Right renal cortex interstitium (tissue), 3 donors: Measurements from ENCODE around the gene DCAF8. TPM values are rescaled to one million over a fixed set of nuclear protein-coding genes. Genes with fewer than 3 reads are reported as not detected.
A peak's percentile ranks its signal among the peaks of the same experiment; 100 is the strongest.

ENCODE experiments used
- DNase-seq, 3 donors: peaks; one replicate each; pipeline ENCODE4 v3.0.0-alpha.2; 2013; ENCODE audit warnings: low read depth in 3 of 3, low spot score in 2 of 3
- polyA plus RNA-seq, 3 donors: library from polyadenylated mRNA; unstranded; fragments of 120-200 nt; gene quantifications; one replicate each; pipeline ENCODE4 v1.2.1, GENCODE V29; 2013; ENCODE audit not compliant: insufficient read length in 3 of 3

The DCAF8 gene
- polyA plus RNA-seq, 3 donors, result 170 to 208 (median 184) TPM

DNA sequence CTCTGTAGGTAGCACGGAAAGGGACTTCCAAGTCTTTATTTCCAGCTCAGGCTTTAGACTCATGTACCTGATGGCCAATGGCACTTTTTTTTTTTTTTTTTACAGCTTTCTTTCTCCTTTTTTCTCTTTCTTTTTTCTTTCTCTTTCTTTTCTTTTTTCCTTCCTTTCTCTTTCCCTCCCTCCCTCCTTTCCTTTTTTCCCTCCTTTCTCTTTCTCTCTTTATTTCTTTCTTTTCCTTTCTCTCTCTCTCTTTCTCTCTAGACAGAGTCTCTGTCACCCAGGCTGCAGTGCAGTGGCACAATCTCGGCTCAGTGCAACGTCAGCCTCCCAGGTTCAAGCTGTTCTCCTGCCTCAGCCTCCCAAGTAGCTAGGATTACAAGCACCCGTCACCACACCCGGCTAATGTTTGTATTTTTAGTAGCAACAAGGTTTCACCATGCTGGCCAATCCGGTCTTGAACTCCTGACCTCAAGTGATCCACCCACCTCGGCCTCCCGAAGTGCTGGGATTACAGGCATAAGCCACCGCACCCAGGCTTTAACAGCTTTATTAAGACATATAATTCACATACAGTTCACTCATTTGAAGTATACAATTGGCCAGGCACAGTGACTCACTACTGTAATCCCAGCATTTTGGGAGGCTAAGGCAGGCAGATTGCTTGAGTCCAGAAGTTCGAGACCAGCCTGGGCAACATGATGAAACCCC lies 5.1 kb upstream of the DCAF8 start:
- DNase-seq, result no peak

- DNase-seq, result no peak
Measured at GRCh38 chr1:160264795-160265307, 2.5 kb upstream of the DCAF8 start.

DNA sequence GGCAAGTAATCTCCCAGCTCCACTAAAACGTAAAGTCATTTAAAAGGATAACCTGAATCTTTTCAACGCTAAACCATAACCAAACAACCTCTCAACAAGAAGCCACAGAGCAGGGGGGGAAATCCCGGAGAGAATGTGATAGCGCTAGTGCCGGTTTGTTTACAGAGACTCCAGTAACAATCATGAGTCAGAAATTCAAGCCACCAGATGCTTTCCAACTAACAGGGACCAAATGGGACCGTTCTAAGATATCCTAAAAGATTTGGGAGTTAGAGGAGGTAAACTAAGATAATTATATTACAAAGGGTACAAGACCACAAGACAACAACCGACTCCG lies 825 bp downstream of the DCAF8 start:
- DNase-seq, result peak; percentile 47 to 56 (median 47)

DNA sequence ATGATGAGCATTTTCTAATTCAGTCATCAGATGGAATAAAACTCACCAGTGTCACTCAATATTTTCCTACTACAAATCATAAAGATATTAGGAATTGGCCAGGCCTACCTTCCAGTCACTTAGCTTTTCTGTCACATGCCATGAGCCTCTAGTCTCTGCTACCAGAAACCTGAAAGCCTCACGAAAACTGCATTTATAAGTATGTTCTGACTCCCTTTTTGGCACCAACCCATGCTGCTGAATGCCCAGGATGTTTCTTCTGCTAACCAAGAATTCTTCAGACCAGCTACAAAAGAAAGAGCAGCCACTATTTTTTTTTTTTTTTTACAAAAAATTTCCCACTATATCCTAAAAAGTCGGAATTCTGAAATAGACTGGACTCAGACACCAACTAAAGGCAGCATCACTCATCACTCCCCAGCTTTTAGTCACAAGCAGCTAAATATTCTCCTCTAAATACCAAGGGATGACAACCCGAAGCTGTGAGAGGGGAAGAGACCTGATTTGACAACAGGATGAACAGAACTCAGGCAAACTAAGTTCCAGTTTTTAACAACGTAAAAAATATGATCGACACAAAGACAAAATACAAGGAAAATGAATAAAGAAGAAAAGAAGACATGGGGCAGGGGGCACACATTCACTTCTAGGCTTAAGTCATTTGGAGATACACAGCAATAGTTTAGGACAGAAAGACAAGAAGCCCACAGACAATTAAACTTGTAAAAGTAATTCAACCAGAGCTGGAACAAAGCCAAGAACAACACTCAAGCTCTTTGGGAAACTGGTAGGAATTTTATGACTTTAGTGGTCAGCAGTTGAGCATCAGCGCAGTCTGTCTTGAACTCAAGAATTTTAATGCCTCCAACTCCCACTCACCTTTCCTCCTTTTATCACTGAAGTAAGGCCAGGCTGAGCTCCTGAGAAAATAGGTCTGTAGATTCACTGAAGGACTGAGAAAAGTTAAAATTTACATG lies 1.7 kb downstream of the DCAF8 start:
- DNase-seq, result peak; percentile 88 to 93 (median 89)

- DNase-seq, result no peak
Measured at GRCh38 chr1:160258177-160258798, 4.1 kb downstream of the DCAF8 start.

DNA sequence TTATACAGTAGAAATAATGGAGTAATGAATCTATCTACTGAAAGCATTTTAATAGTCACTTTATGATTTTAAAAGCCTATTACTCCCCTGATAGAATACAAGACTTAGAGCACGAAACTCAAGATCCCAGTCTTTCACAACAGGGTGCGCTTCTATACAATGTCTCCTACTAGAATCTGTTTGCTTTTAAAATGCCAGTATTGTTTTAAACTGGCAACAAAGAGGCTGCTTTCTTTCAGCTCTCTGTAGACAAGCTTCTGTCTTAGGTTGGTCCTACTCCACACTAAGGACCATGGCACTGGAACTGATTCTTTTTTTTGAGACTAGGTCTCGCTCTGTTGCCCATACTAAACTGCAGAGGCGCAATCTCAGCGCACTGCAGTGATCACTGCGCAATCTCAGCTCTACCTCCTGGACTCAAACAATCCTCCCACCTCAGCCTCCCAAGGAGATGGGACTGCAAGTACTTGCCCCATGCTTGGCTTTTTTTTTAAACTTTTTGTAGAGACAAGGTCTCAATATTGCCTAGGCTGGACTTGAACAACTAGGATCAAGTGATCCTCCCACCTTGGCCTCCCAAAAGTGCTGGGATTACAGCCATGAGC lies 4.8 kb downstream of the DCAF8 start:
- DNase-seq, result no peak

GRCh38 chr1:160256396-160257046 lies 5.8 kb downstream of the DCAF8 start:
- DNase-seq, result no peak

GRCh38 chr1:160255781-160256300 lies 6.5 kb downstream of the DCAF8 start:
- DNase-seq, result no peak

DNA sequence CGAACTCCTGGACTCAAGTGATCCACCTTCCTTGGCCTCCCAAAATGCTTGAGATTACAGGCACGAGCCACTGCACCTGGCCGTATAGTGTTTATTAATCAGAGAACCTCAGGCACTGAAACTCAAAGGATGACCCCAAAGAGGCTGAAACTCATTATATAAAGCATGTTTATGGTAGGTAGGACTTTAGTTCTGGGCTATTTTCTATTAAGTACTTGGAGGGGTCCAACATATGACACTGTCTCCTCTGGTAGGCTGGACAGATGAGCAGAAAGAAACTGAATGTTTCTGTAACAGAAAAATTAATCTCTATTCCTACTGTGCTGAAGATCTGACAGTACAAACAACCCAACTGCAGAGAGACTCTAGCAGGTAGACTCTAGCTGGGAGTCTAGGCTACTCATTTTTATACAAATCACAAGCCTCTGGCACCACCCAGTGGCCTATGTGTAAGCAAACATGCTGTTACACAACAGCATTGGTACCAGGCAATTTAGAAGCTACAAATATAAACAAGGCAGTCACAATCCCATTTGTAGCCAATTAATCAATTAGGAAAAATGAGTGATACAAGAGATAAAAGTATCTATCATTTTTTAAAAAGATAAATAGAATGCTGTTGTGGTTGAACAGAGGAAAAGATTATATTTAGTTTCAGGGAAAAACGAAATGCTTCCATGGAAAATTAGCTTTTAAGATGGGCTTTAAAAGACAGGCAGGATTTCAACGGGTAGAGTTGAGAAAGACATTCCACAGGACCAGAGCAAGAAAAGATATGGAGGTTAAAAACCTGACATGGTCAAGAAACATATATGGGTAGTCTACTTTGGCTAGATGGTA lies 10.4 kb downstream of the DCAF8 start:
- DNase-seq, result peak; percentile 33 to 56 (median 54)

- no peak for DNase-seq
Measured at GRCh38 chr1:160251011-160251410, 11.3 kb downstream of the DCAF8 start.

GRCh38 chr1:160247053-160247452 lies 15.3 kb downstream of the DCAF8 start:
- DNase-seq, result no peak

DNA sequence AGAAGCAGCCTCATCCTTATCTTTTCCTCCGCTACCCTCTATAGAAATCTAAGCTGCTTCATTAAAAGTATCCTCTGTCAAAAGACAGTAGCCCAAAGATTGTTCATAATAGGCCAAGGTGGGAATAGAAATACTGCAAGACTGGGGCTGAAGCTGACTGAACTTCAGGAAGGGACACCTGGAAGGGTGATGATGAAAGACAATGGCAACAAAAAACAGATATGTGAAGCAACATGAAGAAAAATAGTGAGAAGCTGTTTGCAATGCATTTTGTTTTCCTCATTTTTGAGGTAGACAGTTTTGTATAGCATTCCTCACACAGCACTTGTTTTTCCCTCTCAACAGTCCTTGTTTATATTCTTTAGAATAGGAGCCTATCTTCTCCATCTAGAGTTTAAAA lies 16.9 kb downstream of the DCAF8 start:
- no peak for DNase-seq

- no peak for DNase-seq
Measured at GRCh38 chr1:160244209-160244608, 18.1 kb downstream of the DCAF8 start.

DNA sequence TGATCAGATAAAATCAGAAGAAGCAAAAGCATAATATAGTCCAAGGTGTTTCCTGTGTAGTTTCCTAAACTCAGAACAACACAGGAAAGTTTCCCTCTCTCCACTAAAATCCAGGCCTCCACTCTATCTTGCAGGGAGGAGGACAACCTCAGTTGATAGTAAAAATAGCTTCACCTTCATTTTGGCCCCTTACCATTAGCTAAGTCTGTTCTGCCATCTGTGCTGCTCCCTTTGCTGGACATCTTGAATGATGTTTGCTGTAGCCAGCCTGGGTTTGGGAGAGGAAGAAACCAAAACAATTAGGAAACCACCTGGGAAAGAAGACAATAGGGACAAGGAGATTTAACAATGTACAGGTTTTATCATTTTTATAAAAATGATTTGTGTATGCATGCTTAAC lies 18.6 kb downstream of the DCAF8 start:
- no peak for DNase-seq

- DNase-seq, result no peak
Measured at GRCh38 chr1:160239582-160240299, 22.6 kb downstream of the DCAF8 start.

- DNase-seq, result no peak
Measured at GRCh38 chr1:160238408-160238807, 23.9 kb downstream of the DCAF8 start.

DNA sequence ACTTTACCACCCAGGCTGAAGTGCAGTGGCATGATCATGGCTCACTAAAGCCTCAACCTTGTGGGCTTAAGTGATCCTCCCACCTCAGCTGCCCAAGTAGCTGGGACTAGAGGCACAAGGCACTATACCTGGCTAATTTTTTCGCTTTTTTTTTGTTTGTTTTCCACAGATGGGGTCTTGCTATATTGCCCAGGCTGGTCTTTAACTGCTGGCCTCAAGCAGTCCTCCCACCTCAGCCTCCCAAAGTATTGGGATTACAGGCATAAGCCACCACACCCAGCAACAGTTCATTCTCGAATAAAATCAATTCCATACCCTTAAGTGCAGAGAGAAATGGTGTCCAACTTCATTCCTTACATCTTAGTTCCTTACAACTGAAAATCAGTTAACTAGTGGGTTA lies 24.8 kb downstream of the DCAF8 start:
- DNase-seq, result no peak

- no peak for DNase-seq
Measured at GRCh38 chr1:160236806-160237205, 25.5 kb downstream of the DCAF8 start.

DNA sequence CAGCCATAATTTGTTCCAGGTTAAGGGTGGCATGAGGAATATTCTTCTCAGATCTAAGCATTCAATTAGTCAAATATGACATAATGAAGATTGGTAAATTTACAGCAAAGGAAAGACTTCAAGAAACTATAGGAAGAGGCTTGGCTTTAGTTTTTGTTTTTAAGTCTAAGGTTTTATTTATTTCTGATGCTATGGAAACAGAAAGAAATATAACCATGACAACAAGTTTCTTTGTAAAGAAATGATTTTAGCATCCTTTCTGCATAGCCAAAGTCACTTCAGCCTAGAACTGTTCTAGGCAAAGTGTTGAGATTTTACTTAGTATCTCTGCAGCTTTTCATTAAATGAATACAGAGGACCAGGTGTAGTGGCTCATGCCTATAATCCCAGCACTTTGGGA lies 29.4 kb downstream of the DCAF8 start:
- no peak for DNase-seq
